Measurements from ENCODE around the gene PIP5K1B. TPM values are rescaled to one million over a fixed set of nuclear protein-coding genes. Genes with fewer than 3 reads are reported as not detected.

The PIP5K1B gene
- total and polyA plus RNA-seq, 2 of the 13 experiments (the other 11 are each of a cell fraction or from before 2014, with no cell fraction given), result 15.8 to 17.5 TPM

- WGBS (ENCODE audit: low lambda C conversion rate), result 90% methylated on average over 8 of the region's 8 CpGs
- Histone ChIP-seq H4K20me1 (ENCODE audit: insufficient read depth, low read length) (no peaks in the 10 kb centered on the region), H3K27ac (ENCODE audit: extremely low read length, insufficient read depth, low read length) (no peak overlapping the region), H3K4me3 (replicated peaks in 1 of 3; ENCODE audit: insufficient read depth in 1 of 3, low read depth in 2 of 3, low read length in 3 of 3) (no peak overlapping the region), H3K9me3 (ENCODE audit: low read length) (no peaks in the 10 kb centered on the region), H3K4me1 (ENCODE audit: insufficient read depth, low read length) (no peaks in the 10 kb centered on the region), H2AFZ (ENCODE audit: low read length) (no peak overlapping the region), H3K9ac (ENCODE audit: insufficient read depth, low read depth, low read length) (no peak overlapping the region), H3K36me3 (replicated peaks in 1 of 2; ENCODE audit: control insufficient read depth in 1 of 2, insufficient read depth in 2 of 2, low read length in 2 of 2) (peaks cover 8 to 11% of the 10 kb centered on the region in 2 experiments; a peak in 4 of 5 replicates), H3K4me2 (ENCODE audit: low read depth, low read length) (no peak overlapping the region), H3K79me2 (ENCODE audit: insufficient read depth, low read length) (no peaks in the 10 kb centered on the region), H3K27me3 (ENCODE audit: control insufficient read depth in 1 of 2, insufficient read depth in 2 of 2, low read length in 2 of 2) (no peaks in the 10 kb centered on the region)
- TF ChIP-seq ATF3 (CRISPR knock-in tag; IDR thresholded peaks at IDR 0.05) (no peak), ZNF639 (CRISPR knock-in tag; conservative IDR thresholded peaks at IDR 0.05) (no peak), ZNF558 (CRISPR knock-in tag; IDR thresholded peaks at IDR 0.05; ENCODE audit: borderline replicate concordance) (no peak), ZSCAN30 (CRISPR knock-in tag; IDR thresholded peaks at IDR 0.05) (no peak), JUND (CRISPR knock-in tag; IDR thresholded peaks at IDR 0.05) (no peak), ZNF460 (CRISPR knock-in tag; IDR thresholded peaks at IDR 0.05; ENCODE audit: borderline replicate concordance) (no peak), HMG20B (CRISPR knock-in tag; conservative IDR thresholded peaks at IDR 0.05) (no peak), SP2 (CRISPR knock-in tag; IDR thresholded peaks at IDR 0.05) (no peak), TP53 (CRISPR knock-in tag; conservative IDR thresholded peaks at IDR 0.05) (no peak), ZNF629 (CRISPR knock-in tag; conservative IDR thresholded peaks at IDR 0.05) (no peak), MYPOP (CRISPR knock-in tag; IDR thresholded peaks at IDR 0.05) (no peak), YEATS2 (CRISPR knock-in tag; IDR thresholded peaks at IDR 0.05; ENCODE audit: borderline replicate concordance) (no peak), SUZ12 (IDR thresholded peaks at IDR 0.05; ENCODE audit: low read depth, low read length) (no peak), NR1H2 (CRISPR knock-in tag; IDR thresholded peaks at IDR 0.05; ENCODE audit: borderline replicate concordance, low read depth) (no peak), HNRNPH1 (optimal IDR thresholded peaks at IDR 0.05; ENCODE audit: low read depth, low read length) (no peak), FOXP4 (CRISPR knock-in tag; IDR thresholded peaks at IDR 0.05) (no peak), KAT8 (CRISPR knock-in tag; IDR thresholded peaks at IDR 0.05) (no peak), ZNF550 (CRISPR knock-in tag; IDR thresholded peaks at IDR 0.05; ENCODE audit: borderline replicate concordance) (no peak), WIZ (CRISPR knock-in tag; IDR thresholded peaks at IDR 0.05) (no peak), MLLT10 (CRISPR knock-in tag; IDR thresholded peaks at IDR 0.05) (no peak)
- intact Hi-C loops (cut with micrococcal nuclease; ENCODE audit: unreplicated experiment) (no loop called here), in situ Hi-C loops (cut with HindIII; ENCODE audit: extremely low pct_ligation_motif_present, low pct_unique_long_range_greater_than_20kb) (no loop called here)
- ChIA-PET POLR2A (no interaction called here), CTCF (ENCODE audit: low intra/inter-chr PET ratio, low total read pairs) (no interaction called here)
- BruUV-seq (replicated peaks), result no TSS peak
- ATAC-seq (no peak), DNase-seq (ENCODE audit: low spot score) (no peak), FAIRE-seq (no peak)
Measured at GRCh38 chr9:68951879-68952659, 247.0 kb downstream of the PIP5K1B start.
